Fibroblast of pulmonary artery (primary cell): ENCODE data around the gene SCTR.

Experiments used
- DNase-seq: peaks from one replicate; pipeline ENCODE4 v3.0.0-alpha.2; 2010; ENCODE audit warnings: low read depth
- H3K4me3 ChIP-seq: replicated peaks from 2 replicates; pipeline ENCODE4 v1.5.1; 2011; ENCODE audit warnings: low read depth, mild to moderate bottlenecking, control low read depth, low read length, moderate library complexity
- CTCF ChIP-seq: IDR thresholded peaks from 2 replicates; pipeline ENCODE4 v1.5.1; 2011; ENCODE audit warnings: mild to moderate bottlenecking, control low read depth, low read length, inconsistent platforms; ENCODE audit errors: missing control alignments

The SCTR gene

DNA sequence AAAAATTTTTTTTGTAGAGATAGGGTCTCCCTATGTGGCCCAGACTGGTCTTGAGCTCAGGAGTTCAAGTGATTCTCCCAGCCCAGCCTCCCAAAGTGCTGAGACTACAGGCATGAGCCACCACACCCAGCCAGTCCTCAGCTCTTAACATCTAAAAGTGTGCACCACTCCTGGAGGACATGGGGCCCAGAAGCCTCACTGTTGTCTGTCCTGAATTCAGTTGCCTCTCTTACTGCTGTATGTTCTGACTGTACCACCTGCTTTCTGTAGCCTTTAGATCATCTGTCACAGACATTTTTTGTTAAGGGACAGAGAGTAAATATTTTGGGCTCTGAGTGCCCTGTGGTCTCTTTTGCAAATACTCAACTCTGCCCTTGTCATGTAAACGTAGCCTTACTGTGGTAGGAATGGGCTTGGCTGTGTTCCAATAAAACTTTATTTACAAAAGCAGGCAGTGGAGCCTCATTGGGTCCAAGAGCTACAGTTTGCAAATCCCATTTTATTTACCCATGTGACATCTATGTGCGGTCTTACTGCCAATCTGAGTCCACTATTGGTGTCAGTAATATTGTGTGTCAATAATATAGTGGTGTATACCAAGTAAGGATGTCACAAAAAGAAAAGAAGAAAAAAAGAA lies 54.5 kb downstream of the SCTR start:
- no peak overlapping the region for H3K4me3 ChIP-seq
- no peak for TF ChIP-seq CTCF
- no peak for DNase-seq

GRCh38 chr2:119469131-119469530 lies 55.2 kb downstream of the SCTR start:
- no peak overlapping the region for H3K4me3 ChIP-seq
- no peak for TF ChIP-seq CTCF
- no peak for DNase-seq

DNA sequence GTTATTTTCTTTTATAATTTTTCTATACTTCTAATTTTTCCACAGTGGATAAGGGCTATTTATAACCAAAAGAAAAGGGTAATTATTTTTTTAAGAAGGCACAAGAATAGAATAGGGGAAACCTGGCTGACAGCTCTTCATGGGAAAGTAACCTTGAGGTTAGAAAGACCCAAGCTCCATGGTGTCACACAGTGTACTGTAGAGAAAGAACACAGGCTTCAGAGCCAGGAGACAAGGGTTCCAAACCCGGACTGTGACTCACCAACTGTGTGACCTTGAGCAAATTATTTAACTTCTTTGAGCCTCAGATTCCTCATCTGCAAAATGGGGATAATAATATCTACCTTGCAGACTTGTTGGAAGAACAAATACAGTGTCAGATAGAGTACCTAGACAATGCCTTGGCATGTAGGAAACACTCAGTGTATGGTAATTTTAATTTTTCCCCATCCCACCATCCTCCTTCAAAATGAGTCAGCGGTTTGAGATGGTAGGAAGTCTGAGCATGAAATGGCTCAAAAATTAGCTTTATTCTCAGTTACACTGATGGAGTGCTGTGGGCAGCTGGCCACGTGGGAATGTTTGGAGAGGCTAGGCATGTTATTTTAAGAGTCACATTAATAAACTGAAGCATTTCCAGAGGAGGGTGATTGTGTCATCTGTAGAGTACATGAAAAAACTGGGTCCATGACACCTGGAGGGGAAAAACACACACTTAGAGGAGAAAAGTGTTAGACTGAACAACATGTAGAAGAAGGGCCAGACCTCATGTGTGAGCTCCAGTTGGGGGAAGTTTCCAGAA lies 55.9 kb downstream of the SCTR start:
- DNase-seq = peak; percentile 30
- no peak for TF ChIP-seq CTCF
- no peak overlapping the region for H3K4me3 ChIP-seq

DNA sequence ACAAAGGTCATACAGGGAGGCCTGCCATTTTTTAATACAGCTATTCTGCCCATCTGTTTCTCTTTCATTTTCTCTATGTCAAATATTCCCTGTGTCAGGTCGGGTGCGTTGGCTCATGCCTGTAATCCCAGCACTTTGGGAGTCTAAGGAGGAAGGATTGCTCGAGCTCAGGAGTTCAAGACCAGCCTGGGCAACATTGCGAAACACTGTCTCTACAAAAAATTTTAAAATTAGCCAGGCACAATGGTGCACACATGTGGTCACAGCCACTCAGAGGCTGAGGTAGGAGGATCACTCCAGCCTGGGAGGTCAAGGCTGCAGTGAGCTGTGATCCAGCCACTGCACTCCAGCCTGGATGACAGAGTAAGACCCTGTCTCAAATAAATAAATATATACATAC lies 57.9 kb downstream of the SCTR start:
- DNase-seq = no peak
- H3K4me3 ChIP-seq = no peak overlapping the region
- TF ChIP-seq CTCF = no peak

DNA sequence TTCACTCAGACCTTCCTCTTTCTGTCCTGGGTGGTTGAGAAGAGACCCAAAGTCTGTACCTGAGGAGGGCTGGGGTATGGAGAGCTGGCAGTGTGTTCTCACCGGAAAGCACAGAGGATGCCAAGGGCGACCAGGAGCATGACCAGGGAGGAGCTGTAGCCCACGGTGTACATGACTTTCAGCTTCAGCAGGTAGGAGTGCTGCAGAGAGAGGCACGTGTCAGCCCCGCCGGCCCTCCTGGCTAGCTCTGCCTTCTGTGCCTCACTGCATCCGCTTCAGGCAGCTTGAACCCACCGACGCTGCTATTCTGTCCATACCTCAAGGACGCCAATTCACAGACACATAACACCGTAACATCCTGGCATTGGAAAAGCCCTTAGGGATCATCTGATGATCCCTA lies 58.6 kb downstream of the SCTR start:
- no peak overlapping the region for H3K4me3 ChIP-seq
- no peak for DNase-seq
- TF ChIP-seq CTCF = no peak

- no peak for DNase-seq
- H3K4me3 ChIP-seq = no peak overlapping the region
- TF ChIP-seq CTCF = no peak
These were observed 59.3 kb downstream of the SCTR start for GRCh38 chr2:119464981-119465380.
